Renal cortex interstitium (tissue), 11 donors: ENCODE results near the gene PLA2G1B. TPM values are rescaled to one million over a fixed set of nuclear protein-coding genes. Genes with fewer than 3 reads are reported as not detected.

ENCODE experiments used
- DNase-seq, 11 donors: peaks; one replicate each; pipeline ENCODE4 v3.0.0-alpha.2; 2013; ENCODE audit warnings: low read depth in 9 of 11, low spot score in 4 of 11; ENCODE audit errors: extremely low read depth in 1 of 11
- polyA plus RNA-seq, 3 donors: library from polyadenylated mRNA; unstranded; fragments of 120-200 nt; gene quantifications; one replicate each; pipeline ENCODE4 v1.2.1, GENCODE V29; 2013; ENCODE audit not compliant: insufficient read length in 3 of 3

The PLA2G1B gene
- polyA plus RNA-seq, 3 donors, result 0.50 to 0.91 (median 0.86) TPM

DNA sequence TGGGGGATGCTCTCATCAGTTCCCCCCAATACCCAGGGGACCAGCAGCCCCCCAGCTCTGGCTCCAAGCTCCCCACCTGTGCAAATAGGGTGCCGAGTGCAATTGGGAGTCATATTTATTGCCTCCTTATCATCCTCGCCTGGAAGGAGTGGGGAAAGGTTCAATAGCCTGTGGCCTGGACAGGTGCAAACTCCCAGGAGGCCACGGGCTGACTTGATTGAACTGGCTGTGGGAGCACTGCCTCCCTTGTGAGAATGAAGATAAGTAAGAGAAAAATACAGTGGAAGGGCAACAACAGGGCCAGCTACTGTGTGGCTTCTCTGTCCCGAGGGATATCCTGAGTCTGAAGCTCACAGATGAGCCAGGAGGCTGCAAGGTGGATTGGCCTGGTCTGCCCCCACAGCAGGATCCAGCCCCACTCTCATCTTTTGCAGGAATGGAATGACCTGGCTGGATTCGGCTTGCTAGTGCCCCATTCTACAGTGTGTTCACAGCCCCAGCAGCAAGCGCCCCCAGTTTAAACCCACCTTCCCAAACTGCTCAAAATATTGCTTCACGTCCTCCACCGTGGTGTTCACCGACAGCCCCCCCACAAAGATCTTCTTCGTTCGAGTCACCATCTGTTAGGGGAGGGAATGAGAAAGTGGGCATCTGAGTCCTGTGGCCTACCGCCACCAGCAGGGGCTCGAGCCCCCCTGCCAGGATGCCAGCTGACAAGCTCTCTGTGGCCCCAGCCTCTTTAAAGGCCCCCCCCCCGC, 35.1 kb upstream of the PLA2G1B start:
- DNase-seq, result no peak

DNA sequence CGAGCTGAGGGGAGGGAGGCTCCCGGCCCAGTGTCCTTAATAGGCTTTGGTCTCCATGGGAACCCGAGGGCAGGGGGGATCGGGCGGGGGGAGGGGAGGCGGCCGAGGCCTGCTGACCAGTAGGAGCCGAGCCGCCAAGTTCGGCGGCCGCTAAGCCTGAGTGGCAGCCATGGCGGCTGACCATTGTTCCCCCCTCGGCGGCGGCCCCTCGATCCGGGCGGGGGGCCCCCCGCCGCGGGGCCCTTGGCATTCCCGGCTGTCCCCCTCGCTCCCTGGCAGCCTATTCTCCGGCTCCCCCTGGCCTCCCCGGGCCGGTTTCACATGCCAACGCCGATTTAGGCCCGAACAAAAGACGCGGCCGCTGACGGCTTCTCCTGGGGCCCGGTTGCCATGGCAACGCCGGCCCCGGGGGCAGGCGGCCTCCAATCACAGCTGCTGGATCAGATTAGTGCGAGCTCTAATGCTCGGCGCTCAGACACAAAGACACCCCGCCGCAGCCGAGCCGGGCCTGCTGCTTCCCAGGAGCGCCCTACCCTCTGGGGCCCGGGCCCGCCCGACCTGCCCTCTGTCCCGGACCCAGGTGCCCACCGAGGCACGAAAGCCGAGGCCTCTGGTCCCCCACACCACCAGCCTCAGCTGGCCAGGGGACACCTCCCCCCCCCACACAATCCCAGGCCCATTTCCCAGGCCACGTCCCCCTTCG, 34.1 kb upstream of the PLA2G1B start:
- peak; percentile 71 to 87 (median 79) for DNase-seq

GRCh38 chr12:120359128-120359527, 31.5 kb upstream of the PLA2G1B start:
- no peak for DNase-seq

- no peak for DNase-seq
Measured at GRCh38 chr12:120358412-120359100, 31.0 kb upstream of the PLA2G1B start.

DNA sequence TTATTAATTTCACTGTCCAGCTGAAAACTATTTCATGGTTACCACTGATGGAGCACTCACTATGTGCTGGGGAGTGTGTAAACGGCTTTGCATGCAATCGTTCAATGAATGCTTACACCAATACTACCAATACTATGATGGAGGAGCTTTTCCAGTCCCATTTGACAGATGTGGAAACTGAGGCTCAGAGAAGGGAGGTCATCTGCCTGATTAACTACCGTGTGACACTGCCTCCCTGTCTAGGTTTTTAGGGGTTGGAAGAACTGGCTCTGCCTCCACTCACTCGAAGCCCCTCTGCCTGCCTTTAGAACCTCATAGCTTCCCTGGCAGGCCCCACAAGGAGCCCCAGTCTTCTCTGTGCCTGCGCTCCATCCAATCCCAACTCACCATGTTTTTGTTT, 29.5 kb upstream of the PLA2G1B start:
- no peak for DNase-seq

DNA sequence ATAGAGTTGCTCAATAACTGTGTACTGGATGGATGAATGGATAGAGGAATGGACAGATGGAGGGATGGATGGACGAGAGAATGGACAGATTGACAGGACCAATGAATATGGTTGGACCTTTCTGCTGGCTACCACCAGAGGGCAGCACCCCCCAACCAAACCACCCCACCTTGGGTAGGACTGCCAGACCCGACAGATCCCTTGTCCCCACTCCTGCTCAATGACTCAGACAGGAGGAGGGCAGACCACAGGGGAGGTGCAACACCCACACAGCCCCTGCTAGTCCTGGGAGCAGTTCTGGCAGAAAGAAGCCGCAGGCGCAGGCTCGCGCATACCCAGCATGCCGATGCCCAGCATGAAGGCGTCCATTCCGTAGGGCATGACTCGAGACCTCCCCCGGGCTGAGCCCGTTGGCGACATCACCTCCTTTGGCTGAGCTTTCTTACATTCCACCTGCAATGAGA, 29.0 kb upstream of the PLA2G1B start:
- DNase-seq, result peak in 5 of 11 donors; percentile 59 to 72 (median 63)

GRCh38 chr12:120353556-120354317, 26.2 kb upstream of the PLA2G1B start:
- no peak for DNase-seq

DNA sequence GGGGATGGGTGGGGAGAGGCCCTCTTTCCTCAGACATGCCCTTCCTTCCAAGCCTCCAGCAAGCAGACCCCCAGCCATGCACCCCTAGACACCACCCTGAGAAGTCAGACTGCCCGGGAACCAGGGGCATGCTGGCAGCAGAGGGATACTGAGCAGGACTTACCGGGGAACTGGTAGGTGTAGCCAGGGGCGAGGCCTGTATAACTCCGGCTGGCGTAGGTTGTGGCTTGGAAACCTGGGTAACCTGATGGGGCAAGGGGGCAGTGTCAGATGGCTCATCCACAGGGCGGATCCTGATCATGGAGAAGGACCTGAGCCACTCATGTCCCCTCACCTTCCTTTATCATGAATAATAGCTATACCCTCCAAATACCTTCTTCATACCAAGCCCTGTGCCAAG, 25.6 kb upstream of the PLA2G1B start:
- DNase-seq, result no peak

GRCh38 chr12:120352117-120352516, 24.5 kb upstream of the PLA2G1B start:
- DNase-seq, result no peak

- no peak for DNase-seq
Measured at GRCh38 chr12:120350576-120351350, 23.2 kb upstream of the PLA2G1B start.

DNA sequence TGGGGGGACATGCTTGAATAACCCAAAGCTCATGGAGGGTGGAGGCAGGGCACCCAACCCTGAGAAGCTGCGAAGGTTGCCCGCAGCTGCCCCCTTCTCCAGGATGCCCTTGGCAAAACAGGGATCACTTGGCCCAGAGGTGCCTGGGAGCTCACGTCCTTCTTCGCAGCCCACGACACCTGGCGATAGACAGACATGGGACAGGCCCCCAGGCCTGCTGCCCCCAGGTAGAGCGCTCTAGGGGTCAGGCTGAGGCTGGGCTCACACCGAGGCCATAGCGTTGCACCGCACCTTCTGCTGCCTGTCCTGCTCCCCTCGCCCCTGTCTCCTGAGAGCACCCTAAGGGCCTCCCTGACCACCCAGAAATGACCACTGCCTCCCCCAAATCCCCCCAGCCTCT, 20.2 kb upstream of the PLA2G1B start:
- DNase-seq, result no peak

GRCh38 chr12:120346681-120347080, 19.1 kb upstream of the PLA2G1B start:
- DNase-seq, result no peak

GRCh38 chr12:120346031-120346430, 18.5 kb upstream of the PLA2G1B start:
- DNase-seq, result no peak

GRCh38 chr12:120343692-120344091, 16.1 kb upstream of the PLA2G1B start:
- DNase-seq, result no peak

- DNase-seq, result no peak
Measured at GRCh38 chr12:120343039-120343537, 15.5 kb upstream of the PLA2G1B start.

DNA sequence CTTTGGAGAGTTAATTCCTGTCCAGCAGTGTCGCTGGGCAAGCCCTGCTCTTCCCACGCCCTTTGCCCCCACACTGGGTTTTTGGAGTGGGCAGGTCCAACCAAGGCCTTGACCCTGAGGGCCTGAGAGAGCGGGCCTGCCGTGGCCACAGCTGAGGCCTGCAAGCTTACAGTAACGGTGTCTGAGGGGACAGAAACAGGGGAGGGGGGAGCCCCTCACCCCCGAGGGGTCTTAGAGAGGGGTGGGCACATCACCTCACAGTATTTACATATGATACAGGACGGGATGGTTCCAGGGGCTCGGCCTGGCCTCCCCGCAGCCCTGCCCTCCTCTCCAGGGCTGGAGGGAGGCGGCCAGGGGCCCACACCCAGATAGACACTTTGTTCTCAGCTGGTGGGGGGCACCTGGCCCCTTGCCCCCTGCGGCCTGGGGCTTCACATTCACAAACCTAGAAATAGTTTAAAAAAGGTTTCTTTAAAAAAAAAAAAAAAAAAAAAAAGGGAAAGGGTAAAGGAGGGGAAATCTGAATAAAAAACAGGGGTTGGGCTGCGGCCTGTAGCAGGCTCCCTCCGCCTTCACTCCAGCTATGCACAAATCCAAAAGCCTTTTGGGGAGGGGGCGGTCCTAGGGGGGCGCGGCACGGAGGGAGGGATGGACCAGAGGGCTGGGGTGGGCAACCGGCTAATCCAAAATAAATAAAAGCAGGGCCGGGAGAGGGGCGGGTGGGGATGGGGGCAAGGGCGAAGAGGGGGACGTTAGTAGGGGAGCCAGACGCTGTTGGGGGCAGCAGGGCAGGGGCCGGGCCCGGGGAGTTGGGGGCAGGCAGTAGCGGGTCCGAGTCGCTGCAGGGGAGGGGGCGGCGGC, 14.8 kb upstream of the PLA2G1B start:
- peak in 2 of 11 donors; percentile 34 to 37 for DNase-seq

- DNase-seq, result no peak
Measured at GRCh38 chr12:120339256-120339655, 11.7 kb upstream of the PLA2G1B start.
